K562 (cell line): ENCODE measurements around the gene AGFG2. TPM values are rescaled to one million over a fixed set of nuclear protein-coding genes. Genes with fewer than 3 reads are reported as not detected.

Experiments used
- PTTG1 ChIP-seq: fragments of 450-650 bp; IDR thresholded peaks from 2 replicates; pipeline ENCODE4 v1.6.1; 2016; ENCODE audit warnings: low read depth, mild to moderate bottlenecking, missing genetic modification characterization, missing compliant biosample characterization
- ZNF766 ChIP-seq: fragments of 200-800 bp; sonication (Bioruptor generic); conservative IDR thresholded peaks from 2 replicates; pipeline ENCODE4 v1.6.1; 2016; ENCODE audit warnings: missing genetic modification characterization, missing compliant biosample characterization
- polyA plus RNA-seq, 8 experiments: library from polyadenylated mRNA; depleted of rRNA in 4 of 8; stranded (reverse) in 5 of 8; unstranded in 3 of 8; fragments of >200 nt; fragmentation: Nextera tagmentation in 2 of 8; fragmentation: Illumina TruSeq in 1 of 8; extraction: Ambion mirVana in 2 of 8; extraction: Trizol in 1 of 8; gene quantifications; 2 replicates each; pipeline versions ENCODE4 v1.2.1 to v1.2.3, GENCODE V29; 2011 to 2014; ENCODE audit warnings: inconsistent platforms in 1 of 8, missing spikeins in 1 of 8
- total RNA-seq, 7 experiments: library from RNA; depleted of rRNA in 6 of 7; stranded (reverse); fragments of >200 nt in 6 of 7; fragmentation: Illumina TruSeq in 2 of 7; extraction: Trizol in 2 of 7; gene quantifications; 2 replicates each; pipeline versions ENCODE4 v1.2.1 to v1.2.3, GENCODE V29; 2011 to 2021; ENCODE audit warnings: low replicate concordance in 1 of 7
- TF ChIP-seq, protein P1 (sequence below): IDR thresholded peaks from 3 replicates; pipeline ENCODE4 v1.6.1; 2011; ENCODE audit warnings: borderline replicate concordance, mild to moderate bottlenecking, moderate library complexity; ENCODE audit not compliant: insufficient read length; ENCODE audit errors: extremely low read depth
- TF ChIP-seq, protein P2 (sequence below): fragments of 250-450 bp; sonication (Bioruptor Pico); IDR thresholded peaks from 2 replicates; pipeline ENCODE4 v1.4.0; 2020; ENCODE audit warnings: mild to moderate bottlenecking
- TF ChIP-seq, protein P3 (sequence below), 2 experiments: fragments of 450-650 bp; formaldehyde crosslinking in 1 of 2; IDR thresholded peaks; 2 replicates each; pipeline versions ENCODE4 v1.4.0 to v1.6.1; 2014 to 2020; ENCODE audit warnings: mild to moderate bottlenecking in 2 of 2, borderline replicate concordance in 1 of 2, low read depth in 1 of 2
- TF ChIP-seq, protein P4 (sequence below): fragments of 450-650 bp; IDR thresholded peaks from one replicate; pipeline ENCODE4 v1.6.1; 2018; ENCODE audit warnings: mild to moderate bottlenecking, moderate library complexity; ENCODE audit not compliant: partially characterized antibody
- TF ChIP-seq, protein P5 (sequence below): sonication (generic); formaldehyde crosslinking; IDR thresholded peaks from 2 replicates; pipeline ENCODE4 v1.8.0; 2022; ENCODE audit warnings: mild to moderate bottlenecking, missing genetic modification reagents

The AGFG2 gene
- total and polyA plus RNA-seq, 9 of the 15 experiments (the other 6 are each of a cell fraction or from before 2014, with no cell fraction given) = 0.31 to 23.1 (median 6.5) TPM

DNA sequence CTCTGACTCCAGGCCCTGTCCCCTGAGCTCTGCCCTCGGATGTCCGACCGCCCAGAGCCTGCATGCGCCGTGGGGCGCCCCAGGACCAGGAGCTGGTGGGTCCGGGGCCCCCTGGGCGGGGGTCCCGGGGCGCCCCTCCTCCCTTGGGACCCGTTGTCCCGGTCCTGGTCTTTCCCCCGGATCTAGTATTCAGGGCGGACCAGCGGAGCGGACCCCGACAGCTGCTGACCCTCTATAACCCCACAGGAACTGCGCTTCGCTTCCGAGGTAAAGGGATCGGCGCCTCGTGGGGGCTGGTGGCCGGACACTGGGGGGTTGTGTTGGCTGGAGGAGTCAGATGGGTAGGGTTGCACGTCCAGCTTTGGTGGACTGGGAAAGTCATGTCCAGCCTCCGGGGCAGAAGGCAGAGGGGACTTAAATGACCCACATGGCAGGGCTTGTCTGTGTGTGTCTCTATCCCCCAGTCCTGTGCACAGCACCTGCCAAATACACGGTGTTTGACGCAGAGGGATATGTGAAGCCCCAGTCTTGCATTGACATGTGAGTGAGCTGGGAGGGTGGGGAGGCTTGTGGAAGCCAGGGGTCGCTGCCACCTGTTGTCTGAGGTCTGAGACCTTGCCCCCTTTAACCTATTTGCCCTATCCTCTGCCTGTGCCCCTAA lies 73.9 kb downstream of the AGFG2 start (continued):
- TF ChIP-seq, protein P1, sequence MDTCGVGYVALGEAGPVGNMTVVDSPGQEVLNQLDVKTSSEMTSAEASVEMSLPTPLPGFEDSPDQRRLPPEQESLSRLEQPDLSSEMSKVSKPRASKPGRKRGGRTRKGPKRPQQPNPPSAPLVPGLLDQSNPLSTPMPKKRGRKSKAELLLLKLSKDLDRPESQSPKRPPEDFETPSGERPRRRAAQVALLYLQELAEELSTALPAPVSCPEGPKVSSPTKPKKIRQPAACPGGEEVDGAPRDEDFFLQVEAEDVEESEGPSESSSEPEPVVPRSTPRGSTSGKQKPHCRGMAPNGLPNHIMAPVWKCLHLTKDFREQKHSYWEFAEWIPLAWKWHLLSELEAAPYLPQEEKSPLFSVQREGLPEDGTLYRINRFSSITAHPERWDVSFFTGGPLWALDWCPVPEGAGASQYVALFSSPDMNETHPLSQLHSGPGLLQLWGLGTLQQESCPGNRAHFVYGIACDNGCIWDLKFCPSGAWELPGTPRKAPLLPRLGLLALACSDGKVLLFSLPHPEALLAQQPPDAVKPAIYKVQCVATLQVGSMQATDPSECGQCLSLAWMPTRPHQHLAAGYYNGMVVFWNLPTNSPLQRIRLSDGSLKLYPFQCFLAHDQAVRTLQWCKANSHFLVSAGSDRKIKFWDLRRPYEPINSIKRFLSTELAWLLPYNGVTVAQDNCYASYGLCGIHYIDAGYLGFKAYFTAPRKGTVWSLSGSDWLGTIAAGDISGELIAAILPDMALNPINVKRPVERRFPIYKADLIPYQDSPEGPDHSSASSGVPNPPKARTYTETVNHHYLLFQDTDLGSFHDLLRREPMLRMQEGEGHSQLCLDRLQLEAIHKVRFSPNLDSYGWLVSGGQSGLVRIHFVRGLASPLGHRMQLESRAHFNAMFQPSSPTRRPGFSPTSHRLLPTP = no peak
- TF ChIP-seq, protein P2, sequence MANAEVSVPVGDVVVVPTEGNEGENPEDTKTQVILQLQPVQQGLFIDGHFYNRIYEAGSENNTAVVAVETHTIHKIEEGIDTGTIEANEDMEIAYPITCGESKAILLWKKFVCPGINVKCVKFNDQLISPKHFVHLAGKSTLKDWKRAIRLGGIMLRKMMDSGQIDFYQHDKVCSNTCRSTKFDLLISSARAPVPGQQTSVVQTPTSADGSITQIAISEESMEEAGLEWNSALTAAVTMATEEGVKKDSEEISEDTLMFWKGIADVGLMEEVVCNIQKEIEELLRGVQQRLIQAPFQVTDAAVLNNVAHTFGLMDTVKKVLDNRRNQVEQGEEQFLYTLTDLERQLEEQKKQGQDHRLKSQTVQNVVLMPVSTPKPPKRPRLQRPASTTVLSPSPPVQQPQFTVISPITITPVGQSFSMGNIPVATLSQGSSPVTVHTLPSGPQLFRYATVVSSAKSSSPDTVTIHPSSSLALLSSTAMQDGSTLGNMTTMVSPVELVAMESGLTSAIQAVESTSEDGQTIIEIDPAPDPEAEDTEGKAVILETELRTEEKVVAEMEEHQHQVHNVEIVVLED (CRISPR knock-in tag) = no peak
- TF ChIP-seq ZNF766 (CRISPR knock-in tag) = no peak
- TF ChIP-seq, protein P3, sequence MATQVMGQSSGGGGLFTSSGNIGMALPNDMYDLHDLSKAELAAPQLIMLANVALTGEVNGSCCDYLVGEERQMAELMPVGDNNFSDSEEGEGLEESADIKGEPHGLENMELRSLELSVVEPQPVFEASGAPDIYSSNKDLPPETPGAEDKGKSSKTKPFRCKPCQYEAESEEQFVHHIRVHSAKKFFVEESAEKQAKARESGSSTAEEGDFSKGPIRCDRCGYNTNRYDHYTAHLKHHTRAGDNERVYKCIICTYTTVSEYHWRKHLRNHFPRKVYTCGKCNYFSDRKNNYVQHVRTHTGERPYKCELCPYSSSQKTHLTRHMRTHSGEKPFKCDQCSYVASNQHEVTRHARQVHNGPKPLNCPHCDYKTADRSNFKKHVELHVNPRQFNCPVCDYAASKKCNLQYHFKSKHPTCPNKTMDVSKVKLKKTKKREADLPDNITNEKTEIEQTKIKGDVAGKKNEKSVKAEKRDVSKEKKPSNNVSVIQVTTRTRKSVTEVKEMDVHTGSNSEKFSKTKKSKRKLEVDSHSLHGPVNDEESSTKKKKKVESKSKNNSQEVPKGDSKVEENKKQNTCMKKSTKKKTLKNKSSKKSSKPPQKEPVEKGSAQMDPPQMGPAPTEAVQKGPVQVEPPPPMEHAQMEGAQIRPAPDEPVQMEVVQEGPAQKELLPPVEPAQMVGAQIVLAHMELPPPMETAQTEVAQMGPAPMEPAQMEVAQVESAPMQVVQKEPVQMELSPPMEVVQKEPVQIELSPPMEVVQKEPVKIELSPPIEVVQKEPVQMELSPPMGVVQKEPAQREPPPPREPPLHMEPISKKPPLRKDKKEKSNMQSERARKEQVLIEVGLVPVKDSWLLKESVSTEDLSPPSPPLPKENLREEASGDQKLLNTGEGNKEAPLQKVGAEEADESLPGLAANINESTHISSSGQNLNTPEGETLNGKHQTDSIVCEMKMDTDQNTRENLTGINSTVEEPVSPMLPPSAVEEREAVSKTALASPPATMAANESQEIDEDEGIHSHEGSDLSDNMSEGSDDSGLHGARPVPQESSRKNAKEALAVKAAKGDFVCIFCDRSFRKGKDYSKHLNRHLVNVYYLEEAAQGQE (IDR thresholded peaks at IDR 0.05; ENCODE audit: borderline replicate concordance) = peak; percentile 45; the same call in 1 of the 2 replicates
- TF ChIP-seq, protein P3 (CRISPR knock-in tag; IDR thresholded peaks at IDR 0.05; ENCODE audit: low read depth) = no peak
- TF ChIP-seq, protein P4, sequence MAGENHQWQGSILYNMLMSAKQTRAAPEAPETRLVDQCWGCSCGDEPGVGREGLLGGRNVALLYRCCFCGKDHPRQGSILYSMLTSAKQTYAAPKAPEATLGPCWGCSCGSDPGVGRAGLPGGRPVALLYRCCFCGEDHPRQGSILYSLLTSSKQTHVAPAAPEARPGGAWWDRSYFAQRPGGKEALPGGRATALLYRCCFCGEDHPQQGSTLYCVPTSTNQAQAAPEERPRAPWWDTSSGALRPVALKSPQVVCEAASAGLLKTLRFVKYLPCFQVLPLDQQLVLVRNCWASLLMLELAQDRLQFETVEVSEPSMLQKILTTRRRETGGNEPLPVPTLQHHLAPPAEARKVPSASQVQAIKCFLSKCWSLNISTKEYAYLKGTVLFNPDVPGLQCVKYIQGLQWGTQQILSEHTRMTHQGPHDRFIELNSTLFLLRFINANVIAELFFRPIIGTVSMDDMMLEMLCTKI = no peak
- TF ChIP-seq, protein P5, sequence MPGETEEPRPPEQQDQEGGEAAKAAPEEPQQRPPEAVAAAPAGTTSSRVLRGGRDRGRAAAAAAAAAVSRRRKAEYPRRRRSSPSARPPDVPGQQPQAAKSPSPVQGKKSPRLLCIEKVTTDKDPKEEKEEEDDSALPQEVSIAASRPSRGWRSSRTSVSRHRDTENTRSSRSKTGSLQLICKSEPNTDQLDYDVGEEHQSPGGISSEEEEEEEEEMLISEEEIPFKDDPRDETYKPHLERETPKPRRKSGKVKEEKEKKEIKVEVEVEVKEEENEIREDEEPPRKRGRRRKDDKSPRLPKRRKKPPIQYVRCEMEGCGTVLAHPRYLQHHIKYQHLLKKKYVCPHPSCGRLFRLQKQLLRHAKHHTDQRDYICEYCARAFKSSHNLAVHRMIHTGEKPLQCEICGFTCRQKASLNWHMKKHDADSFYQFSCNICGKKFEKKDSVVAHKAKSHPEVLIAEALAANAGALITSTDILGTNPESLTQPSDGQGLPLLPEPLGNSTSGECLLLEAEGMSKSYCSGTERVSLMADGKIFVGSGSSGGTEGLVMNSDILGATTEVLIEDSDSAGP = no peak
- no peak for TF ChIP-seq PTTG1 (tag)
